AG08396 (cell line): Measurements from ENCODE around the gene ACSL5.
A peak's percentile ranks its signal among the peaks of the same experiment; 100 is the strongest.
"Not testable (repeated sequence)": the region's sequence is repeated elsewhere in the genome, so short reads cannot be mapped to it uniquely, and the experiment has no call there.

ENCODE experiments used
- DNase-seq: peaks from one replicate; pipeline ENCODE4 v3.0.0; 2012; ENCODE audit warnings: low spot score, mixed read lengths

Gene ACSL5

DNA sequence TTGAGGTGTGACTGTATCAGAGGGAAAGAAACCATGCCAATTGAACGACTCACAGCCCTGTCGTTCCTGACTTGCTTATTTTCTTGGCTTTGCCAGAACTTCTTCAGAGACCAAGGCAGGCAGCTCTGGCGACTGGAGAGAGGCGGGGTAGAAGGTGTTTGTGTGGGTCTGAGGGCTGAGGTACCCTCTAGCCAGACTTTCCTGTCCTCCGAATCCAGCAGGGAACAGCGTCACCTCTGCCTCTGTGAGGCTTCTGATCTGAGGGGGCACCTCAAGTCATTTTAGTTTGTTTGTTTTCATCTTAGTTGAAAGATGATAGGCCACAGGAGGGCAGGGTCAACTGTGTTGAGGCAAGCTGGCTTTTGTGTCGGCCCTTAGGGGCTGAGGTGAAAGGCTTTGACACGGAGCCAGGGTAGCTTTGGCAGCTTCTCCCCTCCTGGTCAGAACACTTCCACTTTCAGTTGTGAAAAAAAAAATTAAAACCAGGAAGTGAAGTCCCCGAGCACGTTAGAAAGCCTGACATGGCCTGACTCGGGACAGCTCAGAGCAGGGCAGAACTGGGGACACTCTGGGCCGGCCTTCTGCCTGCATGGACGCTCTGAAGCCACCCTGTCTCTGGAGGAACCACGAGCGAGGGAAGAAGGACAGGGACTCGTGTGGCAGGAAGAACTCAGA is 1.9 kb downstream of the ACSL5 start:
- DNase-seq = peak; percentile 47

DNA sequence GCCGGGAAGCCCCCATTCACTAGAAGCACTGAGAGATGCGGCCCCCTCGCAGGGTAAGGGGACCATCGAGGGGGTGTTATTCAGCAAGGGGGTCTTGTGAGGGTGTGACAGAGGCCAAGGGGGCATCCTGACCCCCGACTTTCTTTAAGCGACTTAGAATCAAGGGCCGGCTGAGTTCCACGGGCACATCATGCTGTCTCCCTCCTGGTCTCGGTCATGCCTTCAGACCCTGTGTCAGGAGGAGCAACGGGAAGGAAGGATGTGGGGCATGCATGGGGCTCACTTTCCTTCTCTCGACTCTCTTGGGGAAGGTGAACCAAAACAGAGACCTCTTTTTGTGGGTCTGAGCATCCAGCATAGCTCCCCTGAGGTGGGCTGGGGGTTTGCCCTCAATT is 2.5 kb downstream of the ACSL5 start:
- DNase-seq = no peak

DNA sequence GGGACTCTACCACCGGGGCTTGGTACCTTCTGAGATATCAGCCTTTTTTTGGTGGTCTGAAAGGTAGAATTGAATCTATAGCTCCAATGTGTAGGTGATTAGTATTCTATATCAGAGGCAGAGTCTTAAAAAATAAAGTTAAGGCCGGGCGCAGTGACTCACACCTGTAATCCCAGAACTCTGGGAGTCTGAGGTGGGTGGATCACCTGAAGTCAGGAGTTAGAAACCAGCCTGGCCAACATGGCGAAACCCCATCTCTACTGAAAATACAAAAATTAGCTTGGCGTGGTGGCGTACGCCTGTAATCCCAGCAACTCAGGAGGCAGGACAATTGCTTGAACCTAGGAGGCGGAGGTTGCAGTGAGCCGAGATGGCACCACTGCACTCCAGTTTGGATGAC is 3.2 kb downstream of the ACSL5 start:
- DNase-seq = not testable (repeated sequence)

DNA sequence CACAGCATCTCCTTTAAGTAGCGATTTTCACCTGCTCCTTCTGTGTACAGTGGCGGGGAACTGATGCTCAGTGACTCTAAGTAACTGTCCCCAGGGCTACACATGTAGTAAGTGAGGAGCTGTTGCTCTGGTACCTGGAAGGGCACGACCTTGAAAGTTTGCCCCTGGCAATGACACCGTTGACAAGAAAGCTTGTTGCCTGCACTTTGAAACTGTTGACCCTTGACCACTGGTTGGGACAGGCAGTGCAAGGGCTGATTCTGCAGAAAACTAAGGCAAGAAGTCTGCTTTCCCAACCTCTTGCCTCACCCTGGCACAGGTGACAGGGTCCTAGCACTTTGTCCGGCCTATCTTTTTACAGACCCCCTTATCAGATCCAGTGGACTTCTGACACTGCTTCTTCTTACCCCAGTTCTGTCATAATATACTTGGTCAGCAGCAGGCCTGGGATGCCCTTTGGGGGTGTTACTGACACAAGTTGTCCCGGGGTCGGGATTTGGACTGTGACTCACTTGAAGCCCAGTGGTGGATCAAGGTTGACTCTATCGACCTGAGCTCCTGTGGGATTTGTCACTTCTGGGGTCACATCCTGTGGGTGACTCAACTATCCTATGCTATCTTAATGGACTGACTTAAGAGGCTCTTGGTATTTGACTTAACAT is 5.8 kb downstream of the ACSL5 start:
- DNase-seq = no peak

DNA sequence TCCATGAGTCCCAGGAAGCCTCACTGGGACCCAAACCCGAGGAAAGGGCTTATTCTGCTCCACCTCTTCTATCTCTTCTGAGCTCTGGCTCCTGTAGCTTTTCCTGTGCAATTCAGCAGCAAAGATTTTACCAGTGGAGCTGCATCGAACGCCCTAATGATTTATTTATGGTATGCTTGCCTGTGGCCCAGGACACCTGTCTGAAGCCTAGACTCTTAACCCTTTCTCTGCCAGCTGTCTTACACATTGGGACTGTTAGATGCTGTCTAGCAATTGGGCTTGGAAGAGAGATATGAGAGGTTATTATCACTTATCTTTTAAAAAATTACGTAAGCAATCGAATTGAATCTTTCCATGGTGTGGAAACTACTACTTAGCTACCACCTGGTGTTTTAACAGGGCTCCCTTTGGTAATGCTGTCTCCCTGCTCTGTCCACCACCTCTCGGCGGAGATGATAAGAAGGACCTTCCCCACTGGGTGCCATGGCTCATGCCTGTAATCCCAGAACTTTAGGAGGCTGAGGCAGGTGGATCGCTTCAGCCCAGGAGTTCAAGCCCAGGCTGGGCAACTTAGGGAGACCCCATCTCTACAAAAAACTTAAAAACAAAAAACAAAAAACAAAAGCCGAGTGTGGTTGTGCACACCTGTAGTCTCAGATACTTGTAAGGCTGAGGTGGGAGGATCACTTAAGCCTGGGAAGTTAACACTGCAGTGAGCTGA is 8.8 kb downstream of the ACSL5 start:
- no peak for DNase-seq

DNA sequence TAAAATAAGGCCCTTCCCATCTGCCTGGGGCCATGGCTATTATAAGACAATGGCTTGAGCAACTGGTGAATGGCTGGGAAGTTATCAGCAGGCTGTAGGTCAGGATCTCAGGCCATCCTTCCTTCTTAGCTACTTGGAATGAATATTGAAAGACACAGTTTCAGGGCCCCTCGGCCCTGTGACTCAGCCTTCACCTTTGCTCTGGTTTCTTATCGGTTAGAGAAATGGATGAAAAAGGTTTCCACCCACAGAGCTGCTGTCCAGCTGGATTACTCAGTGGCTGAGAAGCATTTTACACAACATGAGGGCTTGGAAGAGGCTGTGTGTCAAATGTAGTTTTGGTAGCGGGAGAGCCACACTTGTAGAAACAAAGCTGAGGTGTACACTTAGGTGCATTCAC is 9.4 kb downstream of the ACSL5 start:
- peak; percentile 58 for DNase-seq

DNA sequence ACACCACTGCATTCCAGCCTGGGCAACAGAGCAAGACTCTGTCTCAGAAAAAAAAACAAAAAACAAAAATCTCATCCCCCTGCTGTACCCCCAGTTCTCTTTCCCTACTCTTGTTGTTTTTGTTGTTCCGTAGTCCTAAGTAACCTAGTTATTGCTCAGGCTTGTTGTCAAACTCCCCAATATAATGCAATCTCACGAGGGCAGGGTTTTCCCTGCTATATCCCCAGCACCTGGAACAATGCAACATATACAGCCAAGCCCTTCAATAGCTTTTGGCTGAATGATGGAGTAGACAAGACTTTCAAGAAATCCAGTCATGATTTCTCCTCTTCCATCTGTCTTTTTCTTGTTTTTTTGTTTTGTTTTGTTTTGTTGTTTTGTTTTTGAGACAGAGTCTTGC is 10.2 kb downstream of the ACSL5 start:
- DNase-seq = no peak

DNA sequence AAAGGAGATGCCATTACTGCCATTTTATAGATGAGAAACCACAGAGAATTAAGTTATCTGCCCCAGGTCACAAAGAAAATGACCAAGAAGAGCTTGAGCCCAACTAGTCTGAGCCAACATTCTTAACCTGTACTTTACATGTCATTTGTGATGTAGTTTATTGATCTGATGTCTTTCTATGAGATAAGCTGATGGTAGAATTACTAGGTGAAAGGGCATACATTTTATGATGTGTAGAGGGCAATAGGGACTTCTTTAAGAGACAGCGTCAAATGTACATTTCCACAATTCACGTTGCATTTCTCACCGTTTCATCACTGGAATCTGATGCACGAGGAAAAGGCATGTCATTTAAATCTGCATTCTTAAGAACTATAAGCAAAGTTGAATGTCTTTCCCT is 11.3 kb downstream of the ACSL5 start:
- DNase-seq = no peak

DNA sequence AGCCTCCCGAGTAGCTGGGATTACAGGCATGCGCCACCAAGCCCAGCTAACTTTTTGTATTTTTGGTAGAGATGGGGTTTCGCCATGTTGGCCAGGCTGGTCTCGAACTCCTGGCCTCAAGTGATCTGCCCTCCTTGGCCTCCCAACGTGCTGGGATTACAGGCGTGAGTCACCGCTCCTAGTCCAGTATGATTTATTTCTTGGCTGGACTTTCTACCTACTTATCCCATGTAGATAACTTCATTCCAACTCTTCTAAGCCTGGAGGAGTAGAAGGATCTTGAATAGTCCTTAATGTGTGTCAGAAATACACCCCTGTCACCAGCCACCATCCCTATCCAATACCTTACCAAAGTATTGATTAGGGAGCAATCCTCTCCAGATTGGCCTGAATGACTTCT is 14.1 kb downstream of the ACSL5 start:
- DNase-seq = not testable (repeated sequence)

DNA sequence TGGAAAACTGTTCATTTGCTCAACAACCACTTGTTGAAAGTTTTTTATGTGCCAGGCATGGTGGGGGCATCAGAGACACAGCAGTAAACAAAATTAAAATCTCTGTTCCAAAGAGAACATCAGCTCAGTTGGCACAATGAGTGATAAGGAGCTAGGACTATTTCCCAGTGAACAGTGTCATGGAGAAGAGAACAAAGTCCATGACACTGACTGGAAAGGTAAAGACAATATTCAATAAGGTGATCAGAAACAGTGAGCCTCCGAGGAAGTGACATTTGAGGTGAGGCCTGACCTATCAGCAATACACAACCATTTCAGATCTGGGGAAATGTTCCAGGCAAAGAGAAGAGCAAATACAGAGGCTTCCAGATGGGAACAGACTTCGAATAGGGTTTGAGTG is 14.6 kb downstream of the ACSL5 start:
- DNase-seq = no peak

DNA sequence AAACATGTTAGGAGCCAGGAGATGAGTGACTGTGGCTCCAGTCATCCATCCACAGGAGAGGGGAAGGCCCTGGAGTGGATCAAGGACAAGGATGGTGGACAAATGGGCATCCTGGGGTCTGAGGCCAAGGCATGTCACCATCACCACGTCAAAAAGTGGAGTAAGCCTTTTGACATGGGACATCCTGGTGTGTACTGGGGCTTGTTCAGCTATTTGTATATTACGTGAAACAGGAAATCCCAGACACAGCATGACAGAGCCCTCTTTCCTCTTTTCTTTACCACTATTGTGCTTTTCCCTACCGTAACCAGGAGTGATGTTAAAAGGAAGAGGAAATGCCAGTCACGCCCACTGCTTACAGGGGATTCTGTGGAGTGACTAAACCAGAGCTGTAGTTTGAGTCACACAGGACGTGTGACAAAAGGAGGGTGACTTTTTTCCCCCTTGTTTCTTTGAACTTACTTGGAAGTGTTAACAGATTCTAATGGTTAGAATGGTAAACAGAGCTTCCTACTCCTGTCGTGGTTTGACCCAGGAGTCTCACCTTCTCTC is 15.4 kb downstream of the ACSL5 start:
- no peak for DNase-seq

DNA sequence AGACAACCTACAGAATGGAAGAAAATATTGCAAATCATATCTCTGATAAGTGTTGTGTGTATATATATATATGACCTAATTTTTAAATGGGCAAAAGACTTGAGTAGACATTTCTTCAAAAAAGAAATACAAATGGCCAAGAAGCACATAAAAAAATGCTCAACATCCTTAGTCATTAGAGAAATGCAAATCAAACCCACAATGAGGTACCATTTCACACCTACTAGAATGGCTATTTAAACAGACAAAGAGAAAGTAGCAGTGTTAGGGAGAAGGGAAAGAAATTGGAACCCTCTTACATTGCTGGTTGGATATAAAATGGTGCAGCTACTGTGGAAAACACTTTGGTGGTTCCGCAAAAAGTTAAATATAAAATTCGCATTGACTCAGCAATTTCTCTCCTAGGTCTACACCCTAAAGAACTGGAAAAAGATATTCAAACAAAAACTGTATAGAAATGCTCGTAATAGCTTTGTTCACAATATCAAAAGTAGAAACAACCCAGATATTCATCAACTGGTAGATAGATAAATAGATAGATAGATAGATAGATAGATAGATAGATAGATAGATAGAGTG is 16.3 kb downstream of the ACSL5 start:
- no peak for DNase-seq

DNA sequence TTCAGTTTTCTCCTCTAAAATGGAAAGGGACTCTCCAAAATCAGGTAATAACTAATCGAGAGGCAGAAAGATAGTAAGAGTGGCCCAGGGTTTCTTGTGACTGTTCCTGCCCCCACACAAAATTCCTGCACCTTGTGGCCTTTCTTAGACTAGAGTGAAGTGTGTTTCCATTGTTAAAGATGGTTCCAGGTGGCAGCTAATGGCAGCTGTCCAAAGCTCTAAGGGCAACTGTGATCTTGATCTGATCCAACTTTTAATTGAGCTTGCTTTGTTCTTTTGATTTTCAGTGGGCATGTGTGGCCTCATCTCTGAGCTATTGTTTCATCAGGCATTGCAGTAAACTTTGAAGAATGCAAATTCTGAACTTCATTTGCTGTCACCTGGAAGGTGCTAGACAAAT is 19.4 kb downstream of the ACSL5 start:
- DNase-seq = no peak

DNA sequence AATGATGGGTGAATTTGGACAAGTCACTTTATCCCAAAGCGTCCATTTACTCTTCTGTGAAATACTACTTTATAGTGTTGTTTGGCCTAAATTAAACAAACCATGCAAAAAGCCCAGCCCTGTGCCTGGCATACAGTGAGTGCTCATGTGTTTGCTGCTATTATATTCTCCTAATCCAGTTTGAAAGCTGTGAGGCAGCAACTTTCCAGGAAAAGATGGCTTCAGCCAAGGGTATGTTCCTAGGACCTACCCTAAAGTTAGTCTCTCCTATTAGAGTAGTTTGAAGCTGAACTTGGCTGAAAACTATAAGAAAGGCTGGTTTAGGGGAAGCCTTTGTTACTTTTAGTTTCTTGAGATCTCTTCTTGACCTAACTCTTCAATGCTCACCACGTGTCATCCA is 19.9 kb downstream of the ACSL5 start:
- DNase-seq = no peak

DNA sequence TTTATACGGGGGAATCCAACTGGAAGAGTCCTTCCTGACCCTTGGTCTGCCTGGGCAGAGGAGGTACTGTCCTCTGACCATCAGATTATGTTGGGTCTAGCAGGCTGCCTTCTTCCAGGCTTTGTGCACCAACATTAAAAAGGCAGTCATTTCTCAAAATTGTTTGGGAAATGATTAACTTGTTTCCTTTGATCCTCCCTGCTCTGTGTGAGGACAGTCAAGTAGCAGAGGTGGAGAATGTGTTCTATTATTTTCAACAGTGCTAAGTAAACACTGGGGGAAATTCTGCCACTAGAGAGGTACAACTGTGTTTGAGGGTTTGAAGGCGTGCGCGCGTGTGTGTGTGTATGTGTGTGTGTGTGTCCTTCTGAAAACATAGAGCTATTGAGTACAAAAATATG is 20.6 kb downstream of the ACSL5 start:
- no peak for DNase-seq

DNA sequence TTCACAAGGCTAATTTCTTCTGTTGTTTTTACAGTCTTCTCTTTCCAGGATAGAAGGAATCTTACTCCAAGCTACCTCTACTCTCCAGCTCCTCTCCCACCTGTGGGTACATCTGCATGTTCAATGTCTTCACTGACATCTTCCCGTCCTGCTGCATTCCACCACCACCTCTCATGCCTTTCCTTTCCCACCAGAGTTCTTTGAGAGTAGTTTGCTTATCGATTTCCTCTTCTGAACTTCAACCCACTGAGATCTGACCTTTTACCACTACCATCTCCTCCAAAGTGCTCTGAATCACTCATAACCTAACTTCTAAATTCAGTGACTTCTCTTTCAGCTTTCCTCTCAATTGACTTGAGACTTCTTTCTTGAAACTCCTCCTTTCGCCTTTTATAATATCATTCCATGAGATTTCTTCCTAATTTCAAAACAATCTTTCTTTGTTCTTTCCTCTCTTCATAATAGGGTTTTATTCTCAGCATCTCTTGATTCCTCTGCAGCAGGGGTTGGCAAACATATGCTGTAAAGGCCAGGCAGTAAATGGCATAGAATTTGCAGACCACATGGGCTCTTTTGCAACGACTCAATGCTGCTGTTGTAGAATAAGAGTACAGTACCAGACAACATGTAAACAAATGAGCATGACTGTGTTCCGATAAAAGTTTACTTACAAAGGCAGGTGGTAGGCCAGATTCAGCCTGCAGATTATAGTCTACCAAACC is 22.1 kb downstream of the ACSL5 start:
- no peak for DNase-seq

DNA sequence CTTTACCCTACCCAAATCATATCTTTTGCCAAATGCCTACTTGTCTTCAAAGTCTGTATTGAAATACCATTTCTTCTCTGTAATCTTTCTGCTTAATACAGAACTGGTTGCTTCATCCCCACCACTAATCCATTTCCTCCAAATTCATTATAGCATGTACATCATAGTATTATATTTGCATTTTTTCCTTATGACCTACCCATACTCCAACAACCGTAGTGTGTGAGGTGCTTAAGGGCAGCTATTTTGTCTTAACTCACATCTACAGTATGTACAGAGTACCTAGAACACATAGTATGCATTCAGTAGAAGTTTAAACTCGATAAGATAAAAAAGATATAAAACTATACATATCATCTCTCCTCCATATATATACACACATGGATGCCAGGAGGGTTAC is 23.7 kb downstream of the ACSL5 start:
- no peak for DNase-seq

DNA sequence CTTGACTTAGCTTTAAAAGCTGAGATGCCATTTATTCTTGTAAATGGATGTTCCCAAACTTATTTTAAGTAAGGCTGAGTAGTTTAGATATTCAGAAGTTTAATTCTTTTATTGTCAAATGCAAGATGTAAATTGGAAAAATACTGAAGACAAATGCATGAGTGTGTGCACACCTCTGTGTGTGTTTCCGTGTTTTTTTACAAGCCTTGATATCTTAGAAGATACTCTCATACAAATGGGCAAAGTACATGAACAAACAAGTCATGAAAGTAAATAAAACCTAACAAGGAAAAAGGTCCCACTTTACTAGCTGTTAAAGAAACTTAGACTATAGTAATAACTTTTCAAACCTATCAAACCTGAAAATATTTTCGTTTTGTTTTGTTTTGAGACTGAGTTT is 29.0 kb downstream of the ACSL5 start:
- no peak for DNase-seq

DNA sequence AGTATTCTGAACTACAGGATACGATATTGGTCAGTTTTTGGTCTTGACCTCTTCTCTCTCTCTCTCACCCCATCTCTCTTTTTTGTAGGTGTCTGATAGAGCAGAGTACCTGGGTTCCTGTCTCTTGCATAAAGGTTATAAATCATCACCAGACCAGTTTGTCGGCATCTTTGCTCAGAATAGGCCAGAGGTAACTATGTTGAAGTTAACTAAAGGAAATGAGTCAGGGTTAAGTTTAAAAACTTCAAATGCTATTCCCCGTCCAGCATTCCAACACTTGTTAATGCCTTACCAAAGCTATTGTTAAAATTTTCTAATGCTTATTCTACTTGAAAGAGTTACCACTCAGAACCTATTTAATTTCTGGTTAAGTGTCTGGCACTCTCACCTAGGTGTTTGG is 30.7 kb downstream of the ACSL5 start:
- no peak for DNase-seq

DNA sequence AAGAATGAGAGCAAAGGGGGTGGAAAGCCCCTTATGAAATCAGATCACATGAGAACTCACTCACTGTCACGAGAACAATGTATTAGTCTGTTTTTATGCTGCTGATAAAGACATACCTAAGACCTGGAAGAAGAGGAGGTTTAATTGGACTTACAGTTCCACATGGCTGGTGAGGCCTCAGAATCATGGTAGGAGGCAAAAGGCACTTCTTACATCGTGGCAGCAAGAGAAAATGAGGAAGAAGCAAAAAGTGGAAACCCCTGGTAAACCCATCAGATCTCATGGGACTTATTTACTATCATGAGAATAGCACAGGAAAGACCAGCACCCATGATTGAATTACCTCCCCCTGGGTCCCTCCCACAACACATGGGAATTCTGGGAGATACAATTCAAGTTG is 32.9 kb downstream of the ACSL5 start:
- DNase-seq = not testable (repeated sequence)

DNA sequence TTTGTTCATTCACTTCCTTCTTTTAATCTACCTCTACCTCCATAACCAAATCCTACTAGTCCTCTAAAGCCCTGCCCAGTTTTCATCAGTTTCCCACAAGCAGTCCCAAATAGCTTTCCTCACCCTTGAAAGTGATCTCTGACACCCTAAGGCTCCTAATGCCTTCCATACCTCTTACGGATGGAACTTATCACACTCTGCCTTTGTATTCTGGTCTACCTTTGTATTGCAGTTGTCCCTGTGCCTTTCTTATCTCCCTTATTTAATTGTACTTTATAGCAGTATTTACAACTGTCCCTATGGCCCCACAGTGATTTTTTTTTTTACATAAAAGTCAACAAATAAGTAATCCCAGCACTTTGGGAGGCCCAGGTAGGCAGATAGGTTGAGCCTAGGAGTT is 33.8 kb downstream of the ACSL5 start:
- no peak for DNase-seq

DNA sequence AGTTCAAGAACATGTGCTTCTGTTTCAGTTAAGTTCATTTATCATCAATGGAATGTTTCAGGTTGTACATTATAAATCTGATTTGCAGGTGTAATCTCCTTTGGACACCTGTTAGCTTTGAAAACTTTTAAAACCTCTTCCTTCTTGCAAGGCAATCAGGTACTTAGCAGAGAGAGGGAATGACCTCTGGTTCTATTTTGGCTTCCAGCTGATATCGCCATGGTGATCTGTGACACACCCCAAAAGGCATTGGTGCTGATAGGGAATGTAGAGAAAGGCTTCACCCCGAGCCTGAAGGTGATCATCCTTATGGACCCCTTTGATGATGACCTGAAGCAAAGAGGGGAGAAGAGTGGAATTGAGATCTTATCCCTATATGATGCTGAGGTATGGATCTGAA is 35.4 kb downstream of the ACSL5 start:
- DNase-seq = no peak
